ENCODE results near the gene SESN1. TPM values are rescaled to one million over a fixed set of nuclear protein-coding genes. Genes with fewer than 3 reads are reported as not detected.

The SESN1 gene
- total RNA-seq, 1 experiment from 2014 or later: 17.5 TPM

GRCh38 chr6:109025639-109026038, 69.0 kb downstream of the SESN1 start:
- no peak overlapping the region for H3K4me2 ChIP-seq (ENCODE audit: insufficient read depth, insufficient read length, low read length)
- H3K36me3 Mint-ChIP-seq (ENCODE audit: insufficient read depth in 1 of 3, low read depth in 3 of 3): no peaks in the 10 kb centered on the region
- H4K8ac ChIP-seq (replicated peaks; ENCODE audit: insufficient read length, low read depth, low read length): no peak overlapping the region
- no peak overlapping the region for H3K4ac ChIP-seq (ENCODE audit: low read depth, low read length)
- no peaks in the 10 kb centered on the region for H3K4me1 ChIP-seq (ENCODE audit: insufficient read depth, low read length)
- H3K23ac ChIP-seq (ENCODE audit: insufficient read length, low read depth, low read length): no peak overlapping the region
- H3K4me3 Mint-ChIP-seq: no peak overlapping the region
- DNase-seq: no peak
- no peak overlapping the region for H2BK12ac ChIP-seq (ENCODE audit: insufficient read length, low read depth, low read length)
- H3K14ac ChIP-seq (ENCODE audit: insufficient read depth, low read length): no peak overlapping the region
- no peak for TF ChIP-seq CTCF (conservative IDR thresholded peaks at IDR 0.05)
- no CpG with 5 or more reads among the region's 1 CpG for WGBS (ENCODE audit: extremely low coverage, insufficient read length, low lambda C conversion rate)
- H3K9me3 ChIP-seq (ENCODE audit: control insufficient read depth, low read depth, low read length): no peaks in the 10 kb centered on the region
- no peak overlapping the region for H2BK5ac ChIP-seq (ENCODE audit: insufficient read length, low read length)
- H3K56ac ChIP-seq (ENCODE audit: insufficient read length, low read depth, low read length): no peak overlapping the region
- H3K79me1 ChIP-seq (ENCODE audit: insufficient read depth, low read depth, low read length, poor library complexity, severe bottlenecking): no peaks in the 10 kb centered on the region
- H4K20me1 ChIP-seq (ENCODE audit: control insufficient read depth, insufficient read depth, insufficient read length): no peaks in the 10 kb centered on the region
- H3K27ac Mint-ChIP-seq: no peak overlapping the region
- H3K27ac ChIP-seq (ENCODE audit: insufficient read length, low read depth, low read length): no peak overlapping the region
- no peak overlapping the region for H4K5ac ChIP-seq (ENCODE audit: insufficient read length, low read depth, low read length)
- H3T11ph ChIP-seq (ENCODE audit: low read length): no peak overlapping the region
- no peak overlapping the region for H3K9ac ChIP-seq (ENCODE audit: extremely low read depth, insufficient read length, low read length)
- no peak overlapping the region for H2BK15ac ChIP-seq (ENCODE audit: low read depth, low read length)
- H3K27me3 ChIP-seq (ENCODE audit: insufficient read depth, low read length): no peaks in the 10 kb centered on the region
- H4K91ac ChIP-seq (ENCODE audit: insufficient read length, low read depth, low read length): no peak overlapping the region
- no peaks in the 10 kb centered on the region for H3K27me3 Mint-ChIP-seq (ENCODE audit: low read depth)
- H2AK5ac ChIP-seq (ENCODE audit: insufficient read length, low read length): no peak overlapping the region
- H2BK120ac ChIP-seq (ENCODE audit: low read depth, low read length, poor library complexity, severe bottlenecking): no peak overlapping the region
- H2AFZ ChIP-seq (ENCODE audit: low read length): no peak overlapping the region
- H3K4me1 Mint-ChIP-seq: peaks cover 2 to 6% of the 10 kb centered on the region in 2 experiments; a peak in 3 of 4 replicates
- H3K79me2 ChIP-seq (ENCODE audit: insufficient read depth, low read length): no peaks in the 10 kb centered on the region
- no peak overlapping the region for H2BK20ac ChIP-seq (ENCODE audit: low read depth, low read length, poor library complexity, severe bottlenecking)
- H3K9me3 Mint-ChIP-seq: no peaks in the 10 kb centered on the region
- H3K23me2 ChIP-seq (ENCODE audit: insufficient read length, low read depth, low read length, poor library complexity, severe bottlenecking): no peaks in the 10 kb centered on the region
- H3K18ac ChIP-seq (ENCODE audit: insufficient read length, low read depth, low read length): no peak overlapping the region

Measured in H9 (cell line).